ENCODE results near the gene PCNT.

GRCh38 chr21:46393941-46394594, 70.1 kb downstream of the PCNT start:
- TF ChIP-seq CTCF (IDR thresholded peaks at IDR 0.05; ENCODE audit: low read depth, low read length) (no peak), EZH2phosphoT487 (IDR thresholded peaks at IDR 0.05; ENCODE audit: low read depth) (no peak)

Measured in OCI-LY3 (cell line).